HG02981 (cell line): ENCODE results near the gene MST1.

Experiments
- ATAC-seq: cut with Tn5 transposase; IDR thresholded peaks from one replicate; pipeline ENCODE4 v1.9.1; 2021; ENCODE audit warnings: mild to moderate bottlenecking, moderate library complexity; ENCODE audit not compliant: unreplicated experiment

MST1 gene

DNA sequence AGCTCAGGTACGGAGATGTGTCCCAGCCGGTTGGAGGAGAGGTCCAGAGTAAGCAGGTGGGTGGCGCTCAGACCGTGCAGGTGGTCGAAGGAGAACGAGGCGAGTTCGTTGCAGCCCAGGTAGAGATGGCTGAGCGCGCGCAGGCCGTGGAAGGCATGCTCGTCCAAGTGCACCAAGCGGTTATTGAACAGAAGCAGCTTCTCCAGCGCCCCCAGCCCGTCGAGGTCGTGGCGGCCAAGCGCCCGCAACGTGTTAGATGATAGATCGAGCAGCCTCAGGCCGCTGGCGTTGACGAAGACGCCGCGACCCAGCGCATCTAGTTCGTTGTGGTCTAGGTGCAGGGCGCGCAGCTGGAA is 29.6 kb upstream of the MST1 start:
- ATAC-seq: no peak

DNA sequence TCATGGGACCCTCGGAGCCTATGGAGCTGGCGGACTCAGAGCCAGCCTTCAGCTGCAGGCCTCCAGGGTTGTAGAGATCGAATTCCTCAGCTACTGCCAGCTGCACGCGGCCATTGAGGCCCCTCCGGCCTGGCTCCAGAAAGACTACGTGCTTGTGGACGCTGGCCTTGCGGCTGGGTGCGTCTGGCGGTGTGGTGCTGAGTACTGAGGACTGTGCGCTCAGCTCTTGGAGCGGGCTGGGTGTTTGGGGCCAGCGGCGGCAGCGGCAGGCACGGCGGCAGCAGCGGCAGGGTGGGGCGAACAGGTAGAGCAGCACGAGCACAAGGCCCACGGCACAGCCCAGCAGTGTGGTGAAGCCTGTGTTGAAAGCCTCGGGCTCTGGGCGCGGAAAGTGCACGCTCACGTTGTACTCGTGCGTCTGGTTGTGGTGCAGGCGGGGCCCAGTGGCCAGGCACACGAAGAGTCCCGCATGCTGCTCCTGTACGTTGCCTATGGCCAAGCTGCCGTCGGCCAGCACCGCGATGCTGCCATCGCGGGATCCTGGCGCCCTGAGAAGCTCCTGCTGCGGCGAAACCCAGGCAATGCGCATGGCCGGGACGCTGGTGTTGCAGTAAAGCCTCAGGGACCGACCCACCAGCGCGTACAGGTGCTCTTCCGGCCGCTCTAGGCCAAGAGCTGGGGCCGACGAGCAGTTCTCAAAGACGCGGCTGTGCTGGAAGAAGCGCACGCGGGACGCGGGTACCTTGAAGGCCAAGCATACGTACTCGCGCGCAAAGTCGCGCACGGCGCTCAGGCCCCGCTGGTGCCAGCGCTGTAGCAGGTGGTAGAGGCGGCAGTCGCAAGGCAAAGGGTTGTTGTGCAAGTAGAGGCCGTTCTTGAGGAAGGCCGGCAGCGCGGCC is 28.9 kb upstream of the MST1 start:
- ATAC-seq: no peak

DNA sequence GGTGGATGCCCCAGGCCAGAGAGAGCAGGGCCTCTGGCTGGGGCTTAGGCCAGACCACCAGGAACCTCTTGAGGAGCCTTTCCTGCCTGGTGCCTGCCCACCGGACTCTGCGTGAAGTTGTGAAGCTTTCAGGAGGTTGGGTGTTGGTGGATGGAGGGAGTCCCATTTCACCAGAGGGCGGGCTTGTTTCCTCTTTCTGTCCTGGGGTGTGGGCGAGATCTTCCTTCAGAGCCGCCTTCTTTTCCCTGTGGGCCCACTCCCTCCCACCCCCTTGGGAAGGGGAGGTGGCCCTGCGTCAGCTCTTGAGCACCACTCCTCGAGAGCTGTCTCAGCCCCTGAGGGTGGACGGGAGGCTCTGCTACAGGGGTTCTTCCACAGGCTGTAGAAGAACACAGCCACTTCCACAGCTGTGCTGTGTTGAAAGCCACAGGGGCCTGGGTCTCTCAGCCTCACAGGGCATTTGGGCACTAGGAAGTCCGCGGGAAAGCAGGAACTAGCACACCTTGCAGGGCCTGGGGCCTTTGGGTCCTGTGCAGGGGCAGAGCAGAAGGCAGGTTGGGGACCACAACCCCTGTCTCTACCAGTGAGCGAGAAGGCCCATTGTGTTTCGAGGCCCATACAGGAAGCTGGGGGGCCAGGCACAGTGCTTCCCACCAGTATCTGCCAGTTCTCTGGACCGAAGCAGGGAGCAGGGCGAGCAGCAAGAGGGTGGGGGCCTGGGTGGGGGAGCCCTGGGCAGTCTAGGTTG is 28.1 kb upstream of the MST1 start:
- no peak for ATAC-seq

DNA sequence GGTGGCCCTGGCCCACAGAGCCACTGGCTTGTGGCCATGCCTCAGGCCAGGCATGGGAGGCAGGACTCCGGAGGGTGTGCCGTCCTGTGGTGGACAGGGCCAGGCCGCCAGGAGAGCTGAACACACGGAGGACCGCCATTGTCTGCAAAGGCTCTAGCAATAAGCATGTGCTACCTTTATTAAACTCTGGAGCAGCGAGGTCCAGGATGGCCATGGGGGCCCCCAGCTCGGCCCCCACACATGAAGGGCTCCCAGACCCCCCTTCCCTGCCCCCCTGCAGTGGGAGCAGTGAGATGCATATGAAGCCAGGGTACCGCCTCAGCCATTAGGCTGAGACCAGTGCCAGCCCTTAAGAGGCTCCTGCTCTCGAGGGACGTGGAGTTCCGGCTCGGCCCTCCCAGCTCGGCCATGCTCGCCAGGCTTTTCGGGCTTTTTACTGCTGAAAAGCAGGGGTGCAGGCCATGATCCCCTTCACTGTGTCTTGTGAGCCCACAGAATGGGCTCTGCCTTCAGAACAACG is 27.5 kb upstream of the MST1 start:
- no peak for ATAC-seq

DNA sequence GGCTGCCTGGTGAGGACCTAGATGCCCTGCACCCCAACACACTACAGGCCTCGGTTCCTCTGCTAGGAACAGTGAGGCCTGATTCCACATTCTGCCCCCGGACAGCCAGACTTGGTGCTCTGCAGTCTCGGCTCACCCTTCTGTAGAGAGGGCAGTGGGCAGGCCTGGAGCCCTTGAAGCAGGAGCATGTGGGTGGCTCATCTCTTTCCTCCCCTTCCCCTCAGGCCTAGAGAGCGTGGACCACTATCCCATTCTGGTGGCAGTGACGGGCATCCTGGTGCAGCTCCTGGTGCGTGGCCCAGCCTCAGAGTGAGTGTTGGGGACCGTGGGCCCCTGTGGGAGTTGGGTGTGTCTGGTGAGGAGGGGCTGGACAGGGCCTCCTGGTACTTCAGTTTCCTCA is 26.9 kb upstream of the MST1 start:
- no peak for ATAC-seq

DNA sequence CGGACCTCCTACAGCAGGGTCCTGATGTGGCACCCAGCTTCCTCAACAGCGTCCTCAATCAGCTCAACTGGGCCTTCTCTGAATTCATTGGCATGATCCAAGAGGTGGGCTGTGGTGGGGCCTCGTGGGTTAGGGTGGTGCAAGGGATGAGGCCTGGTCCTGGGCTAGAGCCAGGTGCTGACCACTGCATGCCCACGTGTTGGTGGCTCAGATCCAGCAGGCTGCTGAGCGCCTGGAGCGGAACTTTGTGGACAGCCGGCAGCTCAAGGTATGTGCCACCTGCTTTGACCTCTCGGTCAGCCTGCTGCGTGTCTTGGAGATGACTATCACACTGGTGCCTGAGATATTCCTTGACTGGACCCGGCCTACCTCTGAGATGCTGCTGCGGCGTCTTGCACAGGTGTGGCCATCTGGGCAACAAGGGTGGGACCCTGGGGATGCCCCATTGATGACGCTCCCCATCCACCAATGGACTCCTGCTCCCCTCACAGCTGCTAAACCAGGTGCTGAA is 26.4 kb upstream of the MST1 start:
- no peak for ATAC-seq

DNA sequence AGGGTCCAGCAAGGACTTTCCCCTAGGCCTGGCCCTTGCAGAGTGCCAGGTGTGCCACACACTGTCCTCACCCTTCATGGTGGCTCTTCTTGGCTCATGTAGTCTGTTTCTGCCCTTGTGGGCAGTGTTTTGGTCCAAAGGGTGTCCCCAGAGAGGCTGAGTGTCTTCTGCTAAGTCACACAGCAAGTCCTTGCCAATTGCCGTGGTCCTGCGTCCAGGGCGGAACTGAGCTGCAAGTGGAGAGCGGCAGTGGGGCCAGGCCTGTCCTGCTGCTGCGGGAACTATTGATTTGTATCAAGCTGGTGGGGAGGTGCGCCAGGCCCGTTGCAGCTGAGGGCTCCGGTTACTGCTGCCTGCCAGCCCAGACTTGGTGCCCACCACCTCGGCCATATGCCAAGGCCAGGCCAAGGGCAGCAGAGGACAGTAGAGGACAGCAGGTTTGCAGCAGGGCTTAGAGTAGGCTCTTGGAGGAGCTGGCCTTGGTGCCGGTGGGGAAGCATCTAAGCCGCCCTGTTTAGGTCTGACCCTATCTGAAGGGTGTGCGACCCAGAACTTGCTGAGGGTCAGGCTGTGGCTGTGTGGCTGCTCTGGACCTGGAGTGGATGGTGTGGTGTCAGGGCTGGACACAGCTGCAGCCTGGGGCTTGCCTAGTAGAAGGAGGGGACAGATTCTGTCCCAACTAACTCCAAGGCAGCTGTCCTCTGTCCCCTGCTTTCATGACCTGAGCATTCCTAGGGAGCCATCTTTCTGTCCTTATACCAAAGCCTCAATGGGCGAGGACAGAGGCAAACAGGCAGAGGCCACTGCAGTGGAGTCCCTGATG is 25.7 kb upstream of the MST1 start:
- ATAC-seq: no peak

DNA sequence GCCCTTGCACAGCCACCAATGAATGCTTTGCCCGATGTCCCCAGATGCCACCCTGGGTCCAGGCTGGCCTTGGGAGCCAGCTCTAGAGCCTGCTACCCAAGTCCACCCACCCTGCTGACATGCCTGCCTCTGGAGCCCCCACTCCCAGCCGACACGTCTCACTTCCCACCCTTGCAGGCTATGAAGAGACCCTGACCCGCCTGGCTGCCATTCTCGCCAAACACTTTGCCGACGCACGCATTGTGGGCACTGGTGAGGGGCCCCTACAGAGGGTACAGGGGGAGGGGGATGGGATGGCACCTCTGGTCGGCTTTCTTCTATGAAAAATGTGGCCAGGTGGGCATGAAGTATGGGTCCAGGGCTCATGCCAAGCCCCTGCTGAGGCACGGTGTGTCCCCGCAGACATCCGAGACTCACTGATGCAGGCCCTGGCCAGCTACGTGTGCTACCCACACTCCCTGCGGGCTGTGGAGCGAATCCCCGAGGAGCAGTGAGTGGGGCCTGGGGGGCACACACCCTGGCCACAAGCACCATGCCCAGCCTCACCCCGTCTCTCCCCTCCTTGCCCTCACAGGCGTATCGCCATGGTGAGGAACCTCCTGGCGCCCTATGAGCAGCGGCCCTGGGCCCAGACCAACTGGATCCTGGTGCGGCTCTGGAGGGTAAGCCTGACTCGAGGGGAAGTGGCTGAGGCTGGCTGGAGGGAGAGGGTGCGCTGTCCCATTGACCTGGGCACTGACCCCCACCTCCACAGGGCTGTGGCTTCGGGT is 24.2 kb upstream of the MST1 start:
- ATAC-seq: no peak

DNA sequence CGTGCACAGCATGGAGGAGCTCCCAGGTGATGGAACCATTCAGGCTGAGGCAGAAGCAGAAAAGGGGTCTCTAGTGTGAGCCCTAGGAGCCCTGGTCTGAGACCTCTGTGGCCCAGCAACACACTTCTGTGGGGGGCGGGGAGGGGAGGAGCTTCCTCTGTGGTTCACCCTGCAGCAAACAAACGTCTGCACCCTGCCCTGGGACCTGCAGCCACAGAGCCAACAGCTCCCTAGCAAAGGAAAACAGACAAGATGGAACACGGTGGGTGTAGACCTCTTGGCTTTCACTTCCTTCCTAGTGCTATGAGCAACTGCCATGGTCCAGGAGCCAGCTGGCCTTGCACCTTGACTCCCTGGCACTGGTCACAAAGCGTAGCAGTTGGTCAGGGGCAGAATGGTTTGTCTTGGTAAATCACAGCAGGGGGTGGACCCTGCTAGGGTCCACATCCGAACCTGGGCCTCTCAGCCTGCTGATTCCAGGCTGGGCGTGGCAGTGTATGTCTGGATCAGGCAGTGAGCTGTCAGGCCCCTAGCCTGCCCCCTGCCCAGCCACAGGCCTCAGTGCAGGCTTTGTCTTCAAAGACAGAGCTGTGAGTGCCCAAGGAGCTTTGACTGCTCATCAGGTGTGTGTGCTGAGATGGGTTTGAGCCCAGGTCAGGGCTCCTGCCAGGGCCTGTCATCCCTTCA is 23.5 kb upstream of the MST1 start:
- ATAC-seq: no peak

DNA sequence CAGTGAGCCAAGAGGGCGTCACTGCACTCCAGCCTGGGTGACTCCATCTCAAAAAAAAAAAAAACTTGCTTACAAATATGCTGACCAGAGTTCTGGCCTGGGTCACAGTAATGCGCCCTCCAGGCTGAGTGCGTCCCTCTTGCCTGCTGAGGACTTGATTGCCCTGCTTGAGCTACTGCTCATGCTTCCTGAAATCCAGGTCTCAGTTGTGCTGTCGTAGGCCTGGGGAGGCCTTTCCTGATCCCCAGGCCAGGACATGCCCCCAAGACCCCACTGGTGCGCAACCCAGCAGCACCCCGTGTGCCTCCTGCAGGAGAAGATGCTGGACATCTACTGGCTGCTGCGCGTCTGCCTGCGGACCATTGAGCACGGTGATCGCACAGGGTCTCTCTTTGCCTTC is 22.9 kb upstream of the MST1 start:
- no peak for ATAC-seq

DNA sequence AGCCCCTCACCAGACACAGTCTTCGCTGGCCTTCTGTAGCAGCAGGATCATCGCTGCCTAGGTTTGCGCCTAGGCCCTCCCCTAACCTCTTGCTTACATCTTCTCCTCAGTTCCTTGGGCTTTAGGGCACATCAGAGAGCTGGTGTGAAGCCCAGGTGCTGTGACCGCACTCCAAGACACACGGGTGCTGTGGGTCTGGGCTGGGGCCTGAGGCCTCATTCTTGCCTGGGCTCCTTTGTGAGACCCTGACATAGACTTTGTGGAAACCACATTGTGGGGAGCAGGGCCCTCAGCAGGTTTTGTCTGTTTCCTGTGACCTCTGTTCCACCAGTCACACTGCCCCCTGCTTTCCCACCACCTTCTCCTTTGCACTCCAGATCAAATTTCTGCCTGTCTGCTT is 22.2 kb upstream of the MST1 start:
- no peak for ATAC-seq

DNA sequence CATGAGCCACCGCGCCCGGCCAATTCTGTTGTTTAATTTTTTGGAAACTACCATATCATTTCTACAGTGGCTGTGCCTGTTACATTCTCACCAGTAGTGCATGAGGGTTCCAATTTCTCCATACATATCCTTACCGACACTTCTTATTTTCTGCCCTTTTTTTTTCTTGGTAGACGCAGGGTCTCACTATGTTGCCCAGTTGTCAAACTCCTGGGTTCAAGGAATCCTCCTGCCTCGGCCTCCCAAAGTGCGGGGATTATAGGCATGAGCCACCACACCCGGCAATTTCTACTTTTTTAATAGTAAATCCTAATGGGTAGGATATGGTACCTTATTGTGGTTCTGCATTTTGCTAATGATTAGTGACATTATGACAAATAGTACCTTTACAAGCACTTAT is 20.6 kb upstream of the MST1 start:
- no peak for ATAC-seq

DNA sequence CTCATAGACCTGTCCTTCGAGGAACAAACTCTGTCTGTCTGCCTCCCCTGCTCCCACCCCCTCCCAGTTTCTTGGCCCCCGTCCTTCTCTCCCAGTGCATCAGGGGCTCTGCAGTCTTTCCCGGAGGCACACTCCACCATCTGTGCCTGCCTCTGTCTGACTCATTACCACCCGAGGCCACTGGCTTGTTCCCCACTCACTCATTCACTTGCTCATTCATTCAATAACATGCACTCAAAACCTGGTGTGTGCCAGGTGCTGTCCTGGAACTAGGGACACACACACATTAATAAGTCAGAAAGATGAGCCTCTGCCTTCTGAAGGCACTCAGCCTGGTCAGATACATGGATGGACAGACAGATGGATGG is 17.8 kb upstream of the MST1 start:
- ATAC-seq: no peak

DNA sequence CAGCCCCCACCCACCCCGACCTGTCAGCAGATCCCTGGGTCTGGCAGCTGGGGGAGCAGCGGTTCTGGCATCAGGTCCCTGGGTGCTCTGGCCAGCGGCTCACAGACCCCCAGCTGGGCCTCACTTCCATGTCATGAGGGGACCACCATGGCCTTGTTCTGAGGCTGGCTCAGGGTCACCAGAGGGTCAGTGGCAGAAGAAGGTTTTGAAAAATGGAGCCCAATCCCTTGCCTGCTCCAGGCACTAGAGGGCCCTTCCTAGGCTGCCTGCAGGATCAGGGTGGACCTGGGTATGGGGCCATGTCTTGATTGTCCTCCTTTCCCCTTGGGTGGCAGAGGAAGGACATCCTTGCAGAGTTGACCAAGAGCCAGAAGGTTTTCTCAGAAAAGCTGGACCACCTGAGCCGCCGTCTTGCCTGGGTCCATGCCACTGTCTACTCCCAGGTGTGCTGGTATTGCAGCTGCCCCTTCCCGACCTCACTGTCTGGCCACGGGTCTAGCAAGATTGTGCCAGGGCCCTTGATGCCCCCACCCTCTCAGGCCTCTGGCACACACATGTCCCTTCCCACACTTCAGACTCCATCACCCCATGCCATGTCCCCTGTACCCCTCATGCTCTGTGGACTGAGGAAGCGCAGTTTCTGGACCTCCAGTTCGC is 17.3 kb upstream of the MST1 start:
- ATAC-seq: no peak

DNA sequence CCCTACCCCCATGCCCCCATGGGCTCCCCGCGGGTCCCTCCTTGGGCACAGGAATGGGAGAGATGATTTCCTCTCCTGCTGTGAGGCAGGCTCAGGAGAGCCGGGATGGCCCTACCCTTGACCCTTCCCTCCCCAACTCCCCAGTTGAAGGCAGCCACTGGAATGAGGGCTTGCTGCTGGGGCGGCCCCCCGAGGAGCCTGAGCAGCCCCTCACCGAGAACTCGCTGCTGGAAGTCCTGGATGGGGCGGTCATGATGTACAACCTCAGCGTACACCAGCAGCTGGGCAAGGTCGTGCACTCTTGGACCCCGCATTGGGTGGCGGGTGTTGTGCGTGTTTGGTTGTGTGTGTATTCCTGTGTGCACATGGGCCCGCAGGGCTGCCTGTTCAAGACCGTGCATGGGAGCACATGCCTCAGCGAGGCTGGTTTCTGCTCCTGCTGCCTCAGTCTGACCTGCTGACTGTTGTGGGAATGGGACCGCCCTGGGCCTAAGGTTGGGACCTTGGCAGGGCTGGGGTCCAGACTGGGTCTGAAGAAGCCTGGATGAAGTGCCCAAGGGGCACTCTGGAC is 16.2 kb upstream of the MST1 start:
- ATAC-seq: no peak

DNA sequence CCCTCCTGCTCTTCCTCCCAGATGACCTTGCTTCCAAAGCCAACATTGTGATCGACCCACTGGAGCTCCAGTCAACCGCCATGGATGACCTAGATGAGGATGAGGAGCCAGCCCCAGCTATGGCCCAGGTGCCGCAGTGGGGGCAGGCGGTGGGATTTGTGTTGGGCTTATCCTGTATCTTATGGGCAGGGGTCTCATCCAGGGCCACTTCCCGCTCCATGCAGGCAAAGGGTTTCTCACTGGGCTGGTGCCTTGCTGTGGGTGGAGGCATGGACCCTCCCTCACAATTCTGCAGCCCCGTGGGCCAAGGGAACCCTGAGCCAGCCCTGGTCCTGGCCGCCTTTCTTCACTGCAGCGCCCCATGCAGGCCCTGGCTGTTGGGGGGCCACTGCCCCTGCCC is 15.4 kb upstream of the MST1 start:
- no peak for ATAC-seq

DNA sequence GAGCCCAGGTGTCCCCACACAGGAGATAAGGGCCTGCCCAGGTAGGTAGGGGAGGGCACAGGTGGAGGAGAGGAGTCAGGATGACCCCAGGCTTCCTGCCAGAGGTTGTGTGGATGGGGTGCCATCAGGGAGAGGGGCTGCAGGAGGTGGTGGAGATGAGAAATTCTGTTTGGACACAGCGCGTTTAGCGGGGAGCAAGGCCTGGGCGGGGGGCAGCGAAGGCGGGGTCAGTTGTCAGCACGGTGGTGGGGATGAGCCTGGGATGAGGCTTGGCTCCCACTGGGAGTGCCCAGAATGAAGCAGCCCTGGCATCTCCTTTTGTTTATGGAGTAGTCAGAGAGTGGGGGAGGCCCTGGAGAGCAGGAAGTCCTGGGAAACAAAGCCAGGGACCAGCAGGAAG is 14.7 kb upstream of the MST1 start:
- ATAC-seq: no peak

DNA sequence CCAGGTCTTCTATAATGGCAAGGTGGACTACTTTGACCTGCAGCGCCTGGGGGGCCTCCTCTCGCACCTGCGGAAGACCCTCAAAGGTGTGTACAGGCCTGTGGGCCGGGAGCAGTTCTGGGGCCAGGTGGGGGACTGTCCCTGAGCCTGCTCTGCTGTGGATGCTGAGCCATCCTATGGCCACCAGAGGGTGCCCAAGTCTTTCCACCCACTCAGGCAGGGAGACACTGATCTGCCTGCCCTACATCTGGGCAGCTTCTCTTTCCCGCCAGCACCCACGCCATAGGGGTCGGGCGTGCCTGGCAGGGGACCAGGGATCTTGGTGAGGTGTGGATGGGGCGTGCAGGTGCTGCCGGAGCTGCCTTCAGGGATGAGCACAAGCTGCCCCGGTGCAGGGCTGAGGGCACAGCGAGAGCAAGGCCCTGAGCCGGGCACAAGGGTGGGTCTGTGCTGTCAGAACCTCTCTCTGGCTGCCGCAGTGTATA is 14.2 kb upstream of the MST1 start:
- no peak for ATAC-seq

DNA sequence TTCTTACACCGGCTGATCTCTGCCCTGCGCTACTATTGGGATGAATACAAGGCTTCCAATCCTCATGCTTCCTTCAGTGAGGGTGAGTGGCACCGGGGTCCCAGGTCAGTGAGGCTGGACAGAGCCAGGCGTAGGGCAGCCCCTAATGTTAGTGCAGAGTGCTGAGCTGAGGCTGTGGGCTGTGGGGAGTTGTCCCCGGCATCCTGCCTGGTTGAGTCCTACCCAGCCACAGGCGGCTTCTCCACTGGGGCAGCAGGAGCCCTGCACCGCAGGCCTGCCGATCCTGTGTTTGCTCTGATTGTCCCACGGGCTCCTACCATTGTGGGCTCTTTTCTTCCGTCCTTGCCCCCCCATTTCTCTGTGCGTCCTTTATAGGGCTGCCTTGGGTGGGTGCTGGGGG is 13.4 kb upstream of the MST1 start:
- ATAC-seq: no peak
